HG02970 (cell line): Measurements from ENCODE around the gene CAPN5.

Experiments
- ATAC-seq: cut with Tn5 transposase; IDR thresholded peaks from one replicate; pipeline ENCODE4 v1.9.1; 2021; ENCODE audit warnings: mild to moderate bottlenecking, moderate library complexity, moderate number of reproducible peaks; ENCODE audit not compliant: unreplicated experiment, low FRiP score

Gene CAPN5

GRCh38 chr11:77159219-77159936 is 92.6 kb downstream of the CAPN5 start:
- ATAC-seq = no peak

GRCh38 chr11:77159937-77160495 is 93.2 kb downstream of the CAPN5 start:
- no peak for ATAC-seq

- no peak for ATAC-seq
Observed at GRCh38 chr11:77163271-77163670, 96.5 kb downstream of the CAPN5 start.

GRCh38 chr11:77165066-77165465 is 98.3 kb downstream of the CAPN5 start:
- no peak for ATAC-seq

GRCh38 chr11:77166021-77166420 is 99.2 kb downstream of the CAPN5 start:
- ATAC-seq = no peak

- no peak for ATAC-seq
Observed at GRCh38 chr11:77167111-77167626, 100.4 kb downstream of the CAPN5 start.

GRCh38 chr11:77167791-77168190 is 101.0 kb downstream of the CAPN5 start:
- no peak for ATAC-seq

GRCh38 chr11:77170107-77170506 is 103.3 kb downstream of the CAPN5 start:
- no peak for ATAC-seq

GRCh38 chr11:77171254-77171653 is 104.5 kb downstream of the CAPN5 start:
- no peak for ATAC-seq

- no peak for ATAC-seq
Observed at GRCh38 chr11:77171885-77172665, 105.3 kb downstream of the CAPN5 start.

- ATAC-seq = no peak
Observed at GRCh38 chr11:77172666-77172982, 105.9 kb downstream of the CAPN5 start.

- ATAC-seq = no peak
Observed at GRCh38 chr11:77173494-77173893, 106.7 kb downstream of the CAPN5 start.

- ATAC-seq = no peak
Observed at GRCh38 chr11:77174559-77174958, 107.8 kb downstream of the CAPN5 start.

GRCh38 chr11:77175021-77175842 is 108.5 kb downstream of the CAPN5 start:
- no peak for ATAC-seq
